SH-SY5Y (cell line): ENCODE data around the gene HOXC12.

Experiments
- GATA2 ChIP-seq: IDR thresholded peaks from 2 replicates; pipeline ENCODE4 v1.6.1; 2011; ENCODE audit warnings: mild to moderate bottlenecking, low read depth, low read length
- GATA3 ChIP-seq: IDR thresholded peaks from 2 replicates; pipeline ENCODE4 v1.6.1; 2011; ENCODE audit warnings: low read depth, mild to moderate bottlenecking, low read length, moderate library complexity

GRCh38 chr12:53944209-53944608 lies 10.5 kb upstream of the HOXC12 start:
- no peak for TF ChIP-seq GATA3
- no peak for TF ChIP-seq GATA2
